PC-9 (cell line): ENCODE data around the gene TMEM59L. TPM values are rescaled to one million over a fixed set of nuclear protein-coding genes. Genes with fewer than 3 reads are reported as not detected.

Experiments
- BruUV-seq: library from RNA; stranded (reverse); fragments of 400-500 nt; replicated peaks from 2 replicates; lab custom pipeline; 2021; lab: Mats Ljungman, UMichigan
- CTCF ChIA-PET: fragments of 300-600 bp; sonication (Branson Sonifier 250); formaldehyde crosslinking; loops from one replicate; lab custom pipeline; 2022; ENCODE audit warnings: antibody characterized with exemption; lab: Charles Lee
- POLR2A ChIA-PET: fragments of 300-600 bp; sonication (Branson Sonifier 250); formaldehyde crosslinking; loops from one replicate; lab custom pipeline; 2022; ENCODE audit warnings: antibody characterized with exemption; ENCODE audit not compliant: unreplicated experiment; lab: Charles Lee
- DNase-seq, 2 experiments: peaks; one replicate each; pipeline versions ENCODE4 v3.0.0 to v3.0.0-alpha.2; 2015 to 2022; ENCODE audit warnings: mixed read lengths in 1 of 2
- H2AFZ ChIP-seq: fragments of 200-600 bp; sonication (generic); 2 replicates; pipeline ENCODE4 v1.8.1; 2017; ENCODE audit warnings: antibody characterized with exemption
- H3F3A ChIP-seq: fragments of 200-600 bp; sonication (generic); 2 replicates; pipeline ENCODE4 v1.8.1; 2017; ENCODE audit warnings: antibody characterized with exemption, mild to moderate bottlenecking, low read depth; ENCODE audit not compliant: insufficient read depth
- H3K27ac ChIP-seq: fragments of 200-600 bp; sonication (generic); 2 replicates; pipeline ENCODE4 v1.6.1; 2016; ENCODE audit warnings: mixed run types
- H3K27me3 ChIP-seq: fragments of 200-600 bp; sonication (generic); 2 replicates; pipeline ENCODE4 v1.6.1; 2016; ENCODE audit warnings: low read depth, mixed run types; ENCODE audit not compliant: insufficient read depth
- H3K36me3 ChIP-seq: fragments of 200-600 bp; sonication (generic); 2 replicates; pipeline ENCODE4 v1.6.1; 2016; ENCODE audit warnings: low read depth, mixed run types
- H3K4me1 ChIP-seq: fragments of 200-600 bp; sonication (generic); replicated peaks from 2 replicates; pipeline ENCODE4 v1.6.1; 2016; ENCODE audit warnings: mixed run types; ENCODE audit not compliant: insufficient read depth
- H3K4me2 ChIP-seq: fragments of 200-600 bp; sonication (generic); 2 replicates; pipeline ENCODE4 v1.6.1; 2017; ENCODE audit warnings: mixed run types
- H3K4me3 ChIP-seq: fragments of 200-600 bp; sonication (generic); 2 replicates; pipeline ENCODE4 v1.6.1; 2016; ENCODE audit warnings: mixed run types
- H3K79me2 ChIP-seq: fragments of 200-600 bp; sonication (generic); 2 replicates; pipeline ENCODE4 v1.6.1; 2017; ENCODE audit warnings: low read depth, mixed run types
- H3K9me2 ChIP-seq: fragments of 200-600 bp; sonication (generic); 2 replicates; pipeline ENCODE4 v1.8.1; 2017; ENCODE audit warnings: mild to moderate bottlenecking; ENCODE audit not compliant: insufficient read depth
- H3K9me3 ChIP-seq: fragments of 200-600 bp; sonication (generic); 2 replicates; pipeline ENCODE4 v1.8.1; 2016; ENCODE audit warnings: low read depth; ENCODE audit not compliant: insufficient read depth
- H4K20me1 ChIP-seq: fragments of 200-600 bp; sonication (generic); 2 replicates; pipeline ENCODE4 v1.8.1; 2017; ENCODE audit not compliant: insufficient read depth
- EZH2 ChIP-seq: fragments of 200-600 bp; sonication (generic); IDR thresholded peaks from 2 replicates; pipeline ENCODE4 v1.8.0; 2017; ENCODE audit warnings: antibody characterized with exemption, low read depth
- intact Hi-C: fragments of 100-400 bp; cut with micrococcal nuclease; formaldehyde crosslinking; loops from one replicate; pipeline ENCODE4 v1.10.0; 2022; ENCODE audit not compliant: unreplicated experiment
- total RNA-seq: library from RNA; stranded (reverse); gene quantifications from 2 replicates; pipeline ENCODE4 v1.2.3, GENCODE V29; 2021
- TF ChIP-seq, protein P1 (sequence below): fragments of 200-600 bp; sonication (generic); conservative IDR thresholded peaks from 2 replicates; pipeline ENCODE4 v1.6.1; 2017; ENCODE audit warnings: mixed run types, antibody characterized with exemption, mild to moderate bottlenecking, moderate library complexity

The TMEM59L gene
- total RNA-seq, 1 experiment from 2014 or later: 0.65 TPM

DNA sequence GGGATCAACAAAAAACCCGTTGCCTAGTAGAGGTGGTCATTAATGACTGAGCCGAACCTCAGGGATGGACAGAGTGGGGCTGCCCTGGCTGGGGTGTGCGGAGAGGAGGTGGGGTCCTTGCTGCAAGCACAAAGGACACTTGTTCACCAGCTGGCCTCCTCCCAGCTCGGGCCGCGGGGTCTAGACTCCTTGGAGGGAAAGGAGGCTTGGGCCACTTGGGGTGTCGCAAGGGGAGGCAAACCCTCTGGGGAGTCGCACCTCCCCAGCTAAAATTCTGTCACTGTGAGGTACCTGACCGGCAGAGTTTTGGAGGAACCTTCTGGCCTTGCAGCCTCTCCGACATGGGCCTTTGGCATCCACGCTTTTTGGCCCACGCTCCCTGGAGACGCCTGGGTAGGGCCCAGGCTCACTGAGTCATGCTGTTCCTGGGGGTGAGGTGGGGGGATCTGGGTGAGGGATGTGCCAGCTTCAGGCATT, 32.4 kb downstream of the TMEM59L start:
- Histone ChIP-seq H3K4me3 (no peak overlapping the region), H3K4me2 (no peak overlapping the region), H2AFZ (no peak overlapping the region), H3K36me3 (no peaks in the 10 kb centered on the region), H4K20me1 (peaks cover 32% of the 10 kb centered on the region; the same call in 1 of the 2 replicates), H3K9me2 (no peaks in the 10 kb centered on the region), H3K4me1 (no peaks in the 10 kb centered on the region), H3K27me3 (no peaks in the 10 kb centered on the region), H3K9me3 (no peaks in the 10 kb centered on the region), H3K27ac (no peak overlapping the region), H3K79me2 (peaks cover 12% of the 10 kb centered on the region; the same call in 1 of the 2 replicates), H3F3A (peaks cover under 1% of the 10 kb centered on the region; the same call in 1 of the 2 replicates)
- no peak for DNase-seq
- ChIA-PET CTCF (no interaction called here), POLR2A (no interaction called here)
- TF ChIP-seq, protein P1, sequence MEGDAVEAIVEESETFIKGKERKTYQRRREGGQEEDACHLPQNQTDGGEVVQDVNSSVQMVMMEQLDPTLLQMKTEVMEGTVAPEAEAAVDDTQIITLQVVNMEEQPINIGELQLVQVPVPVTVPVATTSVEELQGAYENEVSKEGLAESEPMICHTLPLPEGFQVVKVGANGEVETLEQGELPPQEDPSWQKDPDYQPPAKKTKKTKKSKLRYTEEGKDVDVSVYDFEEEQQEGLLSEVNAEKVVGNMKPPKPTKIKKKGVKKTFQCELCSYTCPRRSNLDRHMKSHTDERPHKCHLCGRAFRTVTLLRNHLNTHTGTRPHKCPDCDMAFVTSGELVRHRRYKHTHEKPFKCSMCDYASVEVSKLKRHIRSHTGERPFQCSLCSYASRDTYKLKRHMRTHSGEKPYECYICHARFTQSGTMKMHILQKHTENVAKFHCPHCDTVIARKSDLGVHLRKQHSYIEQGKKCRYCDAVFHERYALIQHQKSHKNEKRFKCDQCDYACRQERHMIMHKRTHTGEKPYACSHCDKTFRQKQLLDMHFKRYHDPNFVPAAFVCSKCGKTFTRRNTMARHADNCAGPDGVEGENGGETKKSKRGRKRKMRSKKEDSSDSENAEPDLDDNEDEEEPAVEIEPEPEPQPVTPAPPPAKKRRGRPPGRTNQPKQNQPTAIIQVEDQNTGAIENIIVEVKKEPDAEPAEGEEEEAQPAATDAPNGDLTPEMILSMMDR: no peak
- TF ChIP-seq EZH2: no peak
- no TSS peak for BruUV-seq
- intact Hi-C loops: no loop called here

DNA sequence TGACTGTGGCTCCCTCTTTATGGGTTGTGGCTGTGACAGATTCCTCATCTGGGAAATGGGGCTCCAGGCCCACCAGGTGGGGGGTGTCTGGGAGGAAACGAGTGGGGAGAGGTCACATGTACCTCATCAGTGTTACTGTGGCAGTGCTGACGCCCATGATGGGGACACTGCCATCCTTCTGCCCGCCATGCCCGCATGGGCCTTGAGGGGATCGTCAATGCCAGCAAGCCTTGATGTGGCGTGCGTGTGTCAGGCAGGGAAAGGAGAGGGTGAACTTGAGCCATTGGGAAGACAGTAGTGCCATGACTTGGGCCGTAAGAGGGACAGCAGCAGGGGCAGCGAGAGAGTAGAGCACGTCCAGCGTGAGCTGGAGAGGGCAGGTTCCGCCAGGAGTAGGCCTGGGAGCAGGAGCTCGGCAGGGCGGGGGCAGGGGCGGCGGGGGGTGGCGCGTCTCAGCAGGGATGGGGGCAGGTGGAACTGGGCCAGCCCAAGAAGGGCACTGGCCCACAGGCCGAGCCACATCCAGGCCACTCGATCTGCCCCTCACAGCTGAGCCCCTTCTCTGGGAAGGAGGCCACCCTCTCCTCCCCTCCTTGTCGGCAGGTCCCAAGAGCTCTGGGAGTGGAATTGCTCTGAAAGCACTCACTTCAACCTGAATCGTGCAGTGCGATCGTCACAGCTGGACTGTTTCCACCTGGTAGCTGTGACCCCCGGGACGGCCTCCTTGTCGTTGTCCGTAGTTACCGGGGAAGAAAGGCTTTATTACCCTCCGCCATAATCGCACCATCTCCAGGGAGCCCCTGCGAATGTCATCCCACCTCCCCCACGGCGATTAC, 34.1 kb downstream of the TMEM59L start:
- intact Hi-C loops: no loop called here
- Histone ChIP-seq H4K20me1 (peaks cover 30% of the 10 kb centered on the region; the same call in 1 of the 2 replicates), H3K9me3 (no peaks in the 10 kb centered on the region), H3K9me2 (no peaks in the 10 kb centered on the region), H3K79me2 (peaks cover 3% of the 10 kb centered on the region; the same call in 1 of the 2 replicates), H3K4me1 (no peaks in the 10 kb centered on the region), H3K27me3 (no peaks in the 10 kb centered on the region), H2AFZ (no peak overlapping the region), H3K4me3 (no peak overlapping the region), H3F3A (no peaks in the 10 kb centered on the region), H3K27ac (no peak overlapping the region), H3K4me2 (no peak overlapping the region), H3K36me3 (no peaks in the 10 kb centered on the region)
- ChIA-PET CTCF (no interaction called here), POLR2A (no interaction called here)
- no TSS peak for BruUV-seq
- TF ChIP-seq, protein P1: no peak
- no peak for DNase-seq

DNA sequence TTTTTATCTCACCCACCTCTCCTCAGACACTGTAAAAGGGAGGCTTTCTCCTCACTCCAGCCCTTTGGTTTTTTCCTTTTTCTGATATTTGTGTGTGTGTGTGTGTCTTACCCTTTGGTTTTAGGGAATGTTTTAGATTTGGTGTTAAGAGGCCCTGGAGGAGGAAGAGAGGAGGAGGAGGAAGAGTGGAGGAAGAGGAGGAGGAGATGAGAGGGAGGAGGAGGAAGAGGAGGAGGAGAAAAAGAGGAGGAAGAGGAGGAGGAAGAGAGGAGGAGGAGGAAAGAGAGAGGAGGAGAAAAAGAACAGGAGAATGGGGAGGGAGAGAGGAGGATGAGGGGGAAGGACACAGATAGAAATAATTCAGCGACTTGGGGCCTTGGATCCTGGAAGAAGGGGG, 34.7 kb downstream of the TMEM59L start:
- Histone ChIP-seq H4K20me1 (peaks cover 35% of the 10 kb centered on the region), H3F3A (no peaks in the 10 kb centered on the region), H3K27me3 (no peaks in the 10 kb centered on the region), H3K4me2 (no peak overlapping the region), H3K9me3 (no peaks in the 10 kb centered on the region), H3K79me2 (peaks cover 2% of the 10 kb centered on the region; the same call in 1 of the 2 replicates), H3K27ac (no peak overlapping the region), H3K4me3 (no peak overlapping the region), H2AFZ (no peak overlapping the region), H3K36me3 (no peaks in the 10 kb centered on the region), H3K4me1 (no peaks in the 10 kb centered on the region), H3K9me2 (no peaks in the 10 kb centered on the region)
- BruUV-seq: no TSS peak
- DNase-seq: no peak
- TF ChIP-seq EZH2: no peak
- TF ChIP-seq, protein P1: no peak
- POLR2A ChIA-PET: no interaction called here
- CTCF ChIA-PET: no interaction called here
- intact Hi-C loops: no loop called here
